Testis (tissue), 2 donors: ENCODE data around the gene TMEM273.

Source experiments
- POLR2A ChIP-seq: fragments of 450-650 bp; IDR thresholded peaks from one replicate; pipeline ENCODE4 v1.6.1; 2017; ENCODE audit warnings: antibody characterized with exemption, mild to moderate bottlenecking, moderate library complexity
- TF ChIP-seq, protein P1 (sequence below), 3 experiments: fragments of 450-650 bp in 2 of 3; fragments of 200-600 bp in 1 of 3; sonication (generic) in 1 of 3; IDR thresholded peaks; one replicate each; pipeline ENCODE4 v1.5.1; 2016 to 2019; ENCODE audit warnings: antibody characterized with exemption in 3 of 3, mild to moderate bottlenecking in 2 of 3, moderate library complexity in 1 of 3

GRCh38 chr10:49153971-49154370 is 34.2 kb downstream of the TMEM273 start:
- TF ChIP-seq, protein P1, sequence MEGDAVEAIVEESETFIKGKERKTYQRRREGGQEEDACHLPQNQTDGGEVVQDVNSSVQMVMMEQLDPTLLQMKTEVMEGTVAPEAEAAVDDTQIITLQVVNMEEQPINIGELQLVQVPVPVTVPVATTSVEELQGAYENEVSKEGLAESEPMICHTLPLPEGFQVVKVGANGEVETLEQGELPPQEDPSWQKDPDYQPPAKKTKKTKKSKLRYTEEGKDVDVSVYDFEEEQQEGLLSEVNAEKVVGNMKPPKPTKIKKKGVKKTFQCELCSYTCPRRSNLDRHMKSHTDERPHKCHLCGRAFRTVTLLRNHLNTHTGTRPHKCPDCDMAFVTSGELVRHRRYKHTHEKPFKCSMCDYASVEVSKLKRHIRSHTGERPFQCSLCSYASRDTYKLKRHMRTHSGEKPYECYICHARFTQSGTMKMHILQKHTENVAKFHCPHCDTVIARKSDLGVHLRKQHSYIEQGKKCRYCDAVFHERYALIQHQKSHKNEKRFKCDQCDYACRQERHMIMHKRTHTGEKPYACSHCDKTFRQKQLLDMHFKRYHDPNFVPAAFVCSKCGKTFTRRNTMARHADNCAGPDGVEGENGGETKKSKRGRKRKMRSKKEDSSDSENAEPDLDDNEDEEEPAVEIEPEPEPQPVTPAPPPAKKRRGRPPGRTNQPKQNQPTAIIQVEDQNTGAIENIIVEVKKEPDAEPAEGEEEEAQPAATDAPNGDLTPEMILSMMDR (IDR thresholded peaks at IDR 0.05): no peak
- no peak for TF ChIP-seq POLR2A
